Measurements from ENCODE around the gene SMIM11.
"Not testable (repeated sequence)": the region's sequence is repeated elsewhere in the genome, so short reads cannot be mapped to it uniquely, and the experiment has no call there.

The SMIM11 gene, protein sequence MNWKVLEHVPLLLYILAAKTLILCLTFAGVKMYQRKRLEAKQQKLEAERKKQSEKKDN

GRCh38 chr21:34374940-34375618, at the start of gene SMIM11:
TSS of gene SMIM11 (plus strand) at chr21:34375507. CDS start at chr21:34379505, 3,998 bp downstream.
- DNase-seq (ENCODE audit: low read depth): not testable (repeated sequence)

DNA sequence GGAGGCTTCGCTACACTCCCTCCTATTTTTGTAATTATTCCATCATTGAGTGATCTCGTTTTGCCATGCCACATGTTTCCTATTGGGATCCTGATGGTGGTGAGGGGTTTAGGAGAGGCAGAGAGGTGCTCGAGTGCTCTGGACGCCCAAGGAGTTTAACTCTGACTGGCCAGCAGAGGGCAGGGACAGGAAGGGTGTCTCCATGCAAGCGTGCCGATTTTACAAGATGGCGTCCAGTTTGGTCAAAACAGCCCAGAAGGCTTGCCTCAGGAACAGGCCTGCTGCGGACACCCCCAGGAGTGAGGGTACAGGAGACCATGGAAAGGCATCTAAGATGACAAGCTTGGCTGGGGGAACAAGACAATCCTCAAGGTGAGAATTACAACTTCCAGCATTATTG, 45.3 kb upstream of the SMIM11 start:
- no peak for DNase-seq (ENCODE audit: low read depth)

- no peak for DNase-seq (ENCODE audit: low read depth)
Observed at GRCh38 chr21:34331726-34332125, 43.6 kb upstream of the SMIM11 start.

- no peak for DNase-seq (ENCODE audit: low read depth)
Observed at GRCh38 chr21:34332347-34332746, 43.0 kb upstream of the SMIM11 start.

DNA sequence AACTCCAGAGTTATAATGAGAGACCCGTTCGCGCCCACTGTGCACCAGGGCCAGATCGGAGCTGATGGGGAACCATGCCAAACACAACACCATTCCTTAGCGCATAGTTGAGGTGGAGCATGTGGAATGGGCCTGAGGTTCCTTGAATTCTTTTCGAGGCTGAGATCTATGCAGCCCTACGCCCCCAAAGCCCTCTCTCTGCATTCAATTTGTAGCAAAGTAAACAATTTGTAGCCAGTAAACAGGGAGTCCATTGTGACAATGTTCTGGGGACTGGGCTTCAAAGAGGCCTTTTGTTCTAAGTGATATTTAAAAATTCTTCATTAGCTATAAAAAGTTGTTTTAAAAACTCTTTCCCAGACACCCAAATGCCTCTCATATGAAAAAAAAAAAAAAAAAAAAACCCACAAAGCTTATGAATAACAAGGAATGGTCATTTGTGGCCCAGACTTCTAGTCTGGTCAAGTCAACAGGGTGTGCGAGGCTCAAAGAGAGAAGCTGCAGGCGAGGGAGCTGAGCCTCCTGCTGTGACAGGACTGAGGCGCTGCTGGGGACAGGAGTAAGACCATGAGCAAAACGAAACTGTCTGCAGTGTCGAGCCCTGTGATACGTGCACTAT, 42.1 kb upstream of the SMIM11 start:
- DNase-seq (ENCODE audit: low read depth): no peak

- no peak for DNase-seq (ENCODE audit: low read depth)
Observed at GRCh38 chr21:34335316-34335715, 40.0 kb upstream of the SMIM11 start.

GRCh38 chr21:34336245-34336644, 39.1 kb upstream of the SMIM11 start:
- DNase-seq (ENCODE audit: low read depth): no peak

DNA sequence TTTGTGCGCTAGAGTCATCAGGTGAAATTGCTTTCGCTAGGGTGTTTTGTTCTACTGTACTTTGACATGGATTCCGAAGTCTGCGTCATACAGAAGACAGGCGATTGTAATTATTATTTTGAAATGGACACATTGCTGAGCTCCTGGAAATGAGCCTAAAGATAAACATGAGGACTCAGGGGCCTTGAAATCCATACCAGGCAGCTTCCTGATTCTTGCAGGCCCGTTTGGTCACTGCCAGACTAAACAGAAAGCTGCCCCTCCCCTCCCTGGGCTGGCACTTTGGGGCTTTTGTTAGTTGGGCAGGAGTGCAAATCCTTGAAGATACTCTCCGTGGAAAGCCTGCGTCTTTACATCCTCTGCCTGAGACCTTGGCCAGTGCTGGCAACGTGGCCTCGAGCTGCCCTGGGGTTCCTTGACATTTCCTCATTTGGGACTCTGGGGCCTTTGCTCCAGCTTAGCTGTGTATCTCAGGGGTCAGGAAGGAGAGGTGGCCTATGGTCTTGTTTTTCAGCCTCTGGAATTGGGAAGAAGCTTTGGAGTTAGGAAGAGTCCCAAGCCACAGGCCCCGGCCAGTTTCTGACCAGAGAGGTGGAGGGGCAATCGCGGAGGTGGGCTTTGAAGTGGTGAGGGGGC, 38.4 kb upstream of the SMIM11 start:
- no peak for DNase-seq (ENCODE audit: low read depth)

DNA sequence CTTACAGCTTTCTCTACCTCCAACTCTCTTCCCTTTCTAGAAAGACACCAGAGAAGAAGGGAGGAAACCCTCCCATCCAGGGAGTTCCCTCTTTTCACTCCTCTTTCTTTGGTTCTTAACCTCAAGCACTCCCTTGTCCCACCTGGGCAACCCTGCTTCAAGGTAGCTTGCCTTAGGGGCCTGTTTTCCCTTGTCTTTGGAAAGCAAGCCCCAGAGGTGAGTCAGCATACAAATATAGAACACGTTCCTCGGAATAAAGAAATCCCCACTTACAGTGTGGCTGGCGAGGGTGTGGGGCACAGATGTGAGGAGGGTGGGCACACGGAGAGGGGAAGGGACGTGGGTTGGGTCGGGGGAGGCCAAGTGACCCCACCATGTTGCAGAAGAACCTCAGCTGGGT, 37.6 kb upstream of the SMIM11 start:
- DNase-seq (ENCODE audit: low read depth): no peak

- no peak for DNase-seq (ENCODE audit: low read depth)
Observed at GRCh38 chr21:34338226-34338625, 37.1 kb upstream of the SMIM11 start.

DNA sequence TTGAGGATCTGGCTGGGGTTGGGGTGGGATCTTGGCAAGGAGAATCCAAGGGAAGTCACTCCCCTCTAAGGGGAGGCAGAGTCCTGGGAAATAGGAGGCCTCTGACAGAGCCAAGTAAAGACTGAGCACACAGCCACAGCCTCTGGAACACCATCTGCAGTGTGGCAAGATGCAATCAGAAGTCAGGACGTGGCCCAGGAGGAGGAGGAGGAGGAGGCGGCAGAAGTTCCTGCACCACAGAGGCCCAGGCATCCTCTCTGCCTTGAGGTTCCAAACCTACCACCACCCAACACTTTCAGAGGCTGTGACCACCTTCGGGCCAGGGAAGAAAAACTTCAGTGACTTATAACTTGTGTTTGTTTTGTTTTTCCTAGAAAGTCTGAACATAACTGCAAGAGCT, 35.2 kb upstream of the SMIM11 start:
- no peak for DNase-seq (ENCODE audit: low read depth)

- no peak for DNase-seq (ENCODE audit: low read depth)
Observed at GRCh38 chr21:34342476-34342875, 32.8 kb upstream of the SMIM11 start.

DNA sequence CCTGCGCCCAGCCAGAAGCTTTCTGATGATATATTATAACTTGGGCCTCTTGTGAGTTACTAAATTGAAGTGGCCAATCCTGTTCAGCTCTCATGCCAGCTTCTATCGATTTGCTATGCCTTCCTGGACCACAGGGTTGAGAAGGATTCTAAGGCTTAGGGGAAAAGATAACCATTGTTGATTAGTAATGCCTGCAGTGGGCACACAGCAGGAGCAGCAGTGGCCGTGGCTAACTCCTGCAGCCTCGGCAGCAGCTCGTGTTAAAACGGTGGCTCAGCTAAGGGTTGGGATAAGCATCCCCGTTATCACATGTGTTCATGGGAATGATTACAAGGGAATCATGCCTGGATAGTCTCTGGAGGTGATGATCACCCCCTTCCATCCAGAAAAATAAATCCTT, 32.0 kb upstream of the SMIM11 start:
- no peak for DNase-seq (ENCODE audit: low read depth)

GRCh38 chr21:34343838-34344381, 31.4 kb upstream of the SMIM11 start:
- no peak for DNase-seq (ENCODE audit: low read depth)

DNA sequence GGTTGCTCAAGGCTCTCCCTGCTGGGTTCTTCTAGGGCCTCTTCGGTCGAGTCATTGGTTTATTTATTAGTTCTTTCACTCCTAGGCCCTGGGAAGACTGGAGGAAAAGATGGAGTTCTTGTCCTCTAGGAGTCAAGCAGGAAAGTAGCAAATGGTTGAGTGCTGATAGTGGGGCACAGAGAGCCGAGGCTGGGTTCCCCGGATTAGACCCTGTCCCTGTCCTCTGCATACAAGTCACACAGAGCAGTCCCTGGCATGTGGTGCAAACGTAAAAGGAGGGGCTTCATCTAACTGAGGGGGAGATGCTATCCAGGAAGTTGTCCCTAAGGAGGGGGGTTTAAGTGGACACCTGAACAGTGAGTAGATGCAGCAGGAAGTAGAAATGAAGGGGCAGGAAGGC, 30.7 kb upstream of the SMIM11 start:
- DNase-seq (ENCODE audit: low read depth): no peak

- DNase-seq (ENCODE audit: low read depth): no peak
Observed at GRCh38 chr21:34345091-34345871, 30.0 kb upstream of the SMIM11 start.

GRCh38 chr21:34345892-34346291, 29.4 kb upstream of the SMIM11 start:
- no peak for DNase-seq (ENCODE audit: low read depth)

GRCh38 chr21:34348890-34349519, 26.3 kb upstream of the SMIM11 start:
- no peak for DNase-seq (ENCODE audit: low read depth)

DNA sequence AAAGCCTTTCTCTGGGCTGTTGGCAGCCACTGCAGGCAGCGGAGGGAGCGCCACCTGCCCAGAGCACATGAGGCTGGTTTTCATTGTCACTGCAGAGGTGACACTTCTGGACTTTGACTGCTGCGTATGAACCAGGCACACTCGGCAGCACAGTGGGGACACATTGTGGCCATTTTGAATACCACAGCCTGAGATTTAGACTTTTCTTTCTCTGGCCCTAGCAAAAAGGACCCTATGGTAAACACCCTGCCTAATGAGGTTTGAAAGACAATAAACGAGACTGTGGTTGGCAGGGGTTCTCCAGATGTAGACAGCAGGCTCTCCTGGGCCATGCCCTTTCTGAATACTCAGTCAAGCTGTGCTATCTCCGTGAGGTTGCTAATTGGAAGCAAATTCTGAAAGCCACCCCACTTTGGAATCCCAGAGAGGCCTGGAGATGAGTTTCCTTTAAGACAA, 23.5 kb upstream of the SMIM11 start:
- DNase-seq (ENCODE audit: low read depth): no peak

DNA sequence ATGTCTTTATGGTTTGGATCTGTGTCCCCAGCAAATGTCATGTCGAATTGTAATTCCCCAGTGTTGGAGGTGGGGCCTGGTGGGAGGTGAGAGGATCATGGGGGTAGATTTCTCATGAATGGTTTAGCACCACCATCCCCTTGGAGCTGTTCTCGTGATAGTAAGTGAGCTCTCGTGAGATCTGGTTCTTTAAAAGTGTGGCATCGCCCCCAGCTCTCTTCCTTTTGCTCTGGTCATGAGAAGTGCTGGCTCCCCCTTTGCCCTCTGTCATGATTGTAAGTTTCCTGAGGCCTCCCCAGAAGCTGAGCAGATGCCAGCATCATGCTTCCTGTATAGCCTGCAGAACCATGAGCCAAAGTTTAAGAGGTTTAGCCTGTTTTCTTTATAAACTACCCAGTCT, 22.8 kb upstream of the SMIM11 start:
- DNase-seq (ENCODE audit: low read depth): no peak

GRCh38 chr21:34353182-34353581, 22.1 kb upstream of the SMIM11 start:
- DNase-seq (ENCODE audit: low read depth): no peak

DNA sequence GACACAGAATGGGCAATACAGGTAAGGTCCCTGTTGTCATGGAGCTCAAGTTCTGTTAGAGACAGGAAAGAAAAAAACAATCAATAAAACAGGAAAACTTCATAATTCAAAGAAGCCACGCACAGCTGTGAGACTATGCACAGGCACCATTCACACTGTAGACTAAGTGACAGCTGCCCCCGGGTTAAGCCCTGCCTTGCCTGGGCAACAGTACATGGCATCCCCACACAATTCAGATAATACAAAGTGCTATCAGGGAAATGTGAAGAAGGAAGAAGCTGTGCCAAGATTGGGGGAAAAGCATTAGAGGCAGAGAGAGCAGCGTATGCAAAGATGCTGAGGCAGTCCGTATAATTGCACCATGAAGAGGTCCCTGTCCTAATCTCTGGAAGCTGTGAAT, 20.5 kb upstream of the SMIM11 start:
- DNase-seq (ENCODE audit: low read depth): no peak
